B cell (primary cell): Measurements from ENCODE around the gene HAGHL. TPM values are rescaled to one million over a fixed set of nuclear protein-coding genes. Genes with fewer than 3 reads are reported as not detected.

Experiments
- ATAC-seq: fragments of 200-7000 bp; cut with Tn5 transposase; one replicate; pipeline ENCODE4 v1.10.0; 2021; ENCODE audit warnings: low read depth, mild to moderate bottlenecking, moderate number of reproducible peaks, moderate library complexity
- CTCF ChIA-PET: fragments of 350-600 bp; sonication (Branson Sonifier 250); formaldehyde crosslinking; loops from one replicate; lab custom pipeline; 2021; ENCODE audit warnings: antibody characterized with exemption, inconsistent platforms; lab: Charles Lee
- POLR2A ChIA-PET: fragments of 350-600 bp; sonication (Branson Sonifier 250); formaldehyde crosslinking; loops from one replicate; lab custom pipeline; 2021; ENCODE audit warnings: antibody characterized with exemption; lab: Charles Lee
- DNase-seq: peaks from one replicate; pipeline ENCODE4 v3.0.0; 2013
- H2AFZ ChIP-seq: 2 replicates; pipeline ENCODE4 v1.6.1; 2012; ENCODE audit warnings: mild to moderate bottlenecking, low read depth, low read length; ENCODE audit not compliant: insufficient read depth, poor library complexity, severe bottlenecking
- H3K27ac ChIP-seq, 2 donors: 1 replicate in 1 of 2; 2 replicates in 1 of 2; pipeline ENCODE4 v1.5.1; 2012 to 2013; ENCODE audit warnings: low read length in 2 of 2, mild to moderate bottlenecking in 2 of 2, moderate library complexity in 1 of 2
- H3K27me3 ChIP-seq, 4 experiments: fragments of 200-600 bp in 1 of 4; sonication (generic) in 1 of 4; replicated peaks in 1 of 4; 1 replicate in 2 of 4; 2 replicates in 2 of 4; pipeline versions ENCODE4 v1.6.1 to v1.7.0; 2013 to 2016; ENCODE audit warnings: low read length in 3 of 4, mild to moderate bottlenecking in 2 of 4, mixed read lengths in 1 of 4, moderate library complexity in 1 of 4; ENCODE audit not compliant: insufficient read depth in 4 of 4, control insufficient read depth in 3 of 4; ENCODE audit errors: control extremely low read depth in 1 of 4
- H3K36me3 ChIP-seq, 2 experiments: replicated peaks in 1 of 2; 1 replicate in 1 of 2; 2 replicates in 1 of 2; pipeline versions ENCODE4 v1.6.1 to v1.7.1; 2013; ENCODE audit warnings: low read length in 1 of 2; ENCODE audit not compliant: insufficient read depth in 2 of 2, control insufficient read depth in 1 of 2; ENCODE audit errors: control extremely low read depth in 1 of 2, extremely low read depth in 1 of 2
- H3K4me1 ChIP-seq, 2 donors: fragments of 200-600 bp in 1 of 2; sonication (generic) in 1 of 2; 1 replicate in 1 of 2; 2 replicates in 1 of 2; pipeline versions ENCODE4 v1.5.1 to v1.6.1; 2013 to 2017; ENCODE audit warnings: low read length in 2 of 2; ENCODE audit not compliant: control insufficient read depth in 2 of 2, insufficient read depth in 2 of 2
- H3K4me2 ChIP-seq: replicated peaks from 2 replicates; pipeline ENCODE3; 2012; ENCODE audit warnings: mild to moderate bottlenecking, low read depth, low read length; ENCODE audit not compliant: poor library complexity, severe bottlenecking
- H3K4me3 ChIP-seq, 5 experiments: fragments of 200-600 bp in 1 of 5; sonication (generic) in 1 of 5; 1 replicate in 3 of 5; 2 replicates in 2 of 5; pipeline versions ENCODE4 v1.5.1 to v1.7.0; 2011 to 2016; ENCODE audit warnings: low read length in 4 of 5, mild to moderate bottlenecking in 4 of 5, low read depth in 2 of 5, control low read depth in 1 of 5, moderate library complexity in 1 of 5; ENCODE audit not compliant: insufficient read depth in 1 of 5; ENCODE audit errors: control extremely low read depth in 1 of 5, extremely low read depth in 1 of 5
- H3K79me2 ChIP-seq: fragments of 200-600 bp; sonication (generic); one replicate; pipeline ENCODE4 v1.6.0; 2016; ENCODE audit warnings: low read length; ENCODE audit not compliant: control insufficient read depth, insufficient read depth
- H3K9ac ChIP-seq: fragments of 200-600 bp; sonication (generic); 2 replicates; pipeline ENCODE4 v1.6.1; 2017; ENCODE audit warnings: mild to moderate bottlenecking, low read length, moderate library complexity
- H3K9me3 ChIP-seq, 3 donors: one replicate each; pipeline versions ENCODE4 v1.6.1 to v1.7.1; 2013; ENCODE audit warnings: low read length in 2 of 3; ENCODE audit not compliant: control insufficient read depth in 2 of 3, insufficient read depth in 1 of 3; ENCODE audit errors: control extremely low read depth in 1 of 3
- H4K20me1 ChIP-seq: 2 replicates; pipeline ENCODE4 v1.6.0; 2012; ENCODE audit warnings: mild to moderate bottlenecking, low read length; ENCODE audit not compliant: insufficient read depth, control insufficient read depth, poor library complexity, severe bottlenecking
- H3K27ac Mint-ChIP-seq: one replicate; pipeline ENCODE4 v1.8.0; 2021; ENCODE audit warnings: mixed read lengths
- H3K27me3 Mint-ChIP-seq: one replicate; pipeline ENCODE4 v1.8.0; 2021; ENCODE audit warnings: mixed read lengths
- H3K4me1 Mint-ChIP-seq: one replicate; pipeline ENCODE4 v1.8.0; 2021; ENCODE audit warnings: mixed read lengths
- H3K4me3 Mint-ChIP-seq: one replicate; pipeline ENCODE4 v1.8.0; 2021; ENCODE audit warnings: mixed read lengths
- H3K9me3 Mint-ChIP-seq: one replicate; pipeline ENCODE4 v1.8.0; 2022; ENCODE audit warnings: mixed read lengths; ENCODE audit not compliant: insufficient read depth
- CTCF ChIP-seq: fragments of 200-600 bp; IDR thresholded peaks from one replicate; pipeline ENCODE4 v1.8.0; 2022; ENCODE audit warnings: antibody characterized with exemption, mild to moderate bottlenecking
- EZH2 ChIP-seq: IDR thresholded peaks from 2 replicates; pipeline ENCODE4 v1.6.1; 2012; ENCODE audit warnings: borderline replicate concordance, low read depth, mild to moderate bottlenecking, moderate library complexity, low read length; ENCODE audit not compliant: insufficient read depth, poor library complexity, severe bottlenecking
- WGBS: methylation state at CpG from one replicate; pipeline ENCODE4 v1.1.5; 2013; ENCODE audit warnings: missing lambda C conversion rate; ENCODE audit not compliant: insufficient coverage; 5-methylcytosine and 5-hydroxymethylcytosine counted together
- intact Hi-C: fragments of 100-400 bp; cut with micrococcal nuclease; formaldehyde crosslinking; loops from one replicate; pipeline ENCODE4 v1.10.0; 2022
- polyA plus RNA-seq: library from polyadenylated mRNA; depleted of rRNA; stranded (reverse); fragments of >200 nt; gene quantifications from 2 replicates; pipeline ENCODE4 v1.2.3, GENCODE V29; 2012
- total RNA-seq, 2 donors: library from RNA; stranded (reverse); fragments of 120-200 nt in 1 of 2; gene quantifications; 1 replicate in 1 of 2; 2 replicates in 1 of 2; pipeline versions ENCODE4 v1.2.3 to v1.2.4, GENCODE V29; 2013 to 2022

Gene HAGHL
- total and polyA plus RNA-seq, 2 donors (not counting 1 experiment from before 2014, with no cell fraction given), result 32.3 to 87.1 TPM

DNA sequence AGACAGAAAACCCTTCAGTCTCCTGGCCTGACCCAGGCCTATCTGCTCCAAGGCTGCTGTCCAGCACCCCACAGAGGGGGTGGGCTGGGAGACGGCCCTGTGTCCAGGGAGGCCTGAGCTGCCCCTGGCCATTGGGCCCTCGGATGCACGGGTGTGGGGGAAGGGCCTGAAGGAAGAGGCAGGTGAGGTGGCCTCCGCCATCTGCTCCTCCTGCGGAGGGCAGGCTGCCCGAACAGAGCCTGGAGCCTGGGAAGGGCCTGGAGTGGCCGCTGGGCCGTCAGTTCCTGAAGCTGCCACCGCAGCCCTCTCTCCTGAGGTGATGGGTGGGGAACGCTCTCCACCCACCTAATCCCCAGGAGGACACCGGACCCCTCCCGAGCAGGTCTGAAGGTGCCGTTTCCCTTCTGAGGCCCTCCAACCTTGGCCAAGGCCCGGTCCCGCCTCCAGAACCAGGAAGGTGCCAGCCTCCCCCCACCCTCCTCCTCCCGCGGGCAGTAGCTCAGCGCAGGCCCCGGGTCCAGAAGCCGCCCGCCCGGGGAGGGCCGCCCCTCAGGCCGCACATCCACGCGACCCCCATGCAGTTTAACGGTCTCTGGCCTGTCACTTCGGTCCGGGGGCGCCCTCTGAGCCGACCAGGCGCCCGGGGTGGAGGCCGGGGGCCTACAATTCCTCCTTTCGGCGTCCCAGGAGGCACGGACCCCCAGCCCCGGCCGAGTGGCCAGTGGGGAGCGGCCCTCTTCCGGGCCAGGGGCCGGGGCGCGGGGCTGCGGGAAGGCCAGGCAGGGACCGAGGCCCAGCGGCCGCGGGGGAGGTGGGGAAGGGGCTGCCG is 22.1 kb upstream of the HAGHL start:
- Histone ChIP-seq H3K79me2 (no peaks in the 10 kb centered on the region), H3K36me3 (no peaks in the 10 kb centered on the region), H3K9ac (no peak overlapping the region), H3K4me3 (no peak overlapping the region), H3K4me1 (peaks cover 11 to 24% of the 10 kb centered on the region in 2 donors), H3K4me2 (no peak overlapping the region), H2AFZ (no peak overlapping the region), H3K9me3 (peaks cover 0 to 34% (median 0%) of the 10 kb centered on the region in 3 donors), H3K27ac (no peak overlapping the region), H4K20me1 (no peaks in the 10 kb centered on the region), H3K27me3 (peaks cover 0 to 88% (median 44%) of the 10 kb centered on the region in 4 experiments)
- Mint-ChIP-seq H3K4me1 (no peaks in the 10 kb centered on the region), H3K4me3 (no peak overlapping the region), H3K9me3 (no peaks in the 10 kb centered on the region), H3K27ac (no peak overlapping the region), H3K27me3 (peaks cover 36% of the 10 kb centered on the region)
- ChIA-PET POLR2A (no interaction called here), CTCF (no interaction called here)
- no peak for DNase-seq
- WGBS, result 17% methylated on average over 43 of the region's 50 CpGs
- ATAC-seq, result no peak
- intact Hi-C loops, result no loop called here
- TF ChIP-seq CTCF, result no peak
- TF ChIP-seq EZH2, result no peak
